Lower leg skin (tissue), 4 donors: Measurements from ENCODE around the gene CACNG8. TPM values are rescaled to one million over a fixed set of nuclear protein-coding genes. Genes with fewer than 3 reads are reported as not detected.

Experiments
- DNase-seq, 2 donors: peaks; one replicate each; pipeline ENCODE4 v3.0.0-alpha.2; 2019; ENCODE audit warnings: low spot score in 2 of 2
- H3K4me3 ChIP-seq: fragments of 200-600 bp; sonication (generic); 2 replicates; pipeline ENCODE4 v1.5.1; 2017; ENCODE audit warnings: mild to moderate bottlenecking, low read depth; ENCODE audit not compliant: poor library complexity, severe bottlenecking
- POLR2A ChIP-seq, 2 donors: fragments of 450-650 bp; IDR thresholded peaks; one replicate each; pipeline ENCODE4 v1.6.1; 2016 to 2017; ENCODE audit warnings: antibody characterized with exemption in 2 of 2, mild to moderate bottlenecking in 1 of 2, moderate library complexity in 1 of 2
- WGBS, 2 donors: methylation state at CpG; one replicate each; pipeline ENCODE4 v1.1.5; 2018; 5-methylcytosine and 5-hydroxymethylcytosine counted together
- intact Hi-C: fragments of 100-400 bp; cut with DNase I; formaldehyde crosslinking; loops from one replicate; pipeline ENCODE4 v1.15.0; 2023; ENCODE audit warnings: low total_unique reads
- total RNA-seq, 4 donors: library from RNA; depleted of rRNA; stranded (reverse); fragments of >200 nt; gene quantifications; one replicate each; pipeline ENCODE4 v1.1.0, GENCODE V29; 2016
- TF ChIP-seq, protein P1 (sequence below), 3 donors: fragments of 450-650 bp; IDR thresholded peaks; one replicate each; pipeline ENCODE4 v1.5.1; 2016; ENCODE audit warnings: antibody characterized with exemption in 3 of 3, mild to moderate bottlenecking in 3 of 3, moderate library complexity in 2 of 3

Gene CACNG8
- total RNA-seq, 4 donors from 2014 or later: 0.05 to 0.08 TPM; not detected in 2

DNA sequence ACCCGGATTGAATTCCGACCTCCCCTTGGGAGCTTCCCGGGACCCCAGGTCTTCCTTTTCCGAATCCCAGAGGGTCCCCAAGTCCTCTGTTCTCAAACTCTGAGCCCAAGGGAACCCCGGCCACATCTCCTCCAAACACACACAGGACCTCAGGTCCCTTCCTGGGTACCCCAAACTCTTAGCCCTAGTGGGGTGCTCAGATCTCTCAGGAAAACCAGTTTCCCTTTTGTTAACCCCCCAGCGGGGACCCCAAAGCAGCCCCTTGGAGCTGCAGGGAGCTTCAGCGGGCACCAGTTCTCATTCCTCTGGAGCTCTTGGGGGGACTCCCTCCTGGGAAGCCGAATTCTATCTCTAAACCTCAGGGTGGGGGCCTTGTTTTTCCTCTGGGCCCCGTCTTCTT, 29.5 kb downstream of the CACNG8 start:
- H3K4me3 ChIP-seq: no peak overlapping the region
- 71 to 73% methylated on average over 9 of the region's 9 CpGs for WGBS, 2 donors
- DNase-seq: no peak
- no peak for TF ChIP-seq POLR2A (IDR thresholded peaks at IDR 0.05)
- TF ChIP-seq, protein P1, sequence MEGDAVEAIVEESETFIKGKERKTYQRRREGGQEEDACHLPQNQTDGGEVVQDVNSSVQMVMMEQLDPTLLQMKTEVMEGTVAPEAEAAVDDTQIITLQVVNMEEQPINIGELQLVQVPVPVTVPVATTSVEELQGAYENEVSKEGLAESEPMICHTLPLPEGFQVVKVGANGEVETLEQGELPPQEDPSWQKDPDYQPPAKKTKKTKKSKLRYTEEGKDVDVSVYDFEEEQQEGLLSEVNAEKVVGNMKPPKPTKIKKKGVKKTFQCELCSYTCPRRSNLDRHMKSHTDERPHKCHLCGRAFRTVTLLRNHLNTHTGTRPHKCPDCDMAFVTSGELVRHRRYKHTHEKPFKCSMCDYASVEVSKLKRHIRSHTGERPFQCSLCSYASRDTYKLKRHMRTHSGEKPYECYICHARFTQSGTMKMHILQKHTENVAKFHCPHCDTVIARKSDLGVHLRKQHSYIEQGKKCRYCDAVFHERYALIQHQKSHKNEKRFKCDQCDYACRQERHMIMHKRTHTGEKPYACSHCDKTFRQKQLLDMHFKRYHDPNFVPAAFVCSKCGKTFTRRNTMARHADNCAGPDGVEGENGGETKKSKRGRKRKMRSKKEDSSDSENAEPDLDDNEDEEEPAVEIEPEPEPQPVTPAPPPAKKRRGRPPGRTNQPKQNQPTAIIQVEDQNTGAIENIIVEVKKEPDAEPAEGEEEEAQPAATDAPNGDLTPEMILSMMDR (IDR thresholded peaks at IDR 0.05): no peak
- intact Hi-C loops: no loop called here

DNA sequence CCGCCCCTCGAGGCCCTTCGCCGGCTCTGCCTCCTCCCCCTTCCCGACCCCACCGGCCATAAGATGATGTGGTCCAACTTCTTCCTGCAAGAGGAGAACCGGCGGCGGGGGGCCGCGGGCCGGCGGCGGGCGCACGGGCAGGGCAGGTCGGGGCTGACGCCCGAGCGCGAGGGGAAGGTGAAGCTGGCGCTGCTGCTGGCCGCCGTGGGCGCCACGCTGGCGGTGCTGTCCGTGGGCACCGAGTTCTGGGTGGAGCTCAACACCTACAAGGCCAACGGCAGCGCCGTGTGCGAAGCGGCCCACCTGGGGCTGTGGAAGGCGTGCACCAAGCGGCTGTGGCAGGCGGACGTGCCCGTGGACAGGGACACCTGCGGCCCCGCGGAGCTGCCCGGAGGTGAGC, 30.1 kb downstream of the CACNG8 start:
- WGBS, 2 donors: 30 to 44% methylated on average over 25 to 39 of the region's 43 CpGs
- H3K4me3 ChIP-seq: no peak overlapping the region
- no peak for DNase-seq
- TF ChIP-seq, protein P1 (IDR thresholded peaks at IDR 0.05): no peak
- intact Hi-C loops: no loop called here

DNA sequence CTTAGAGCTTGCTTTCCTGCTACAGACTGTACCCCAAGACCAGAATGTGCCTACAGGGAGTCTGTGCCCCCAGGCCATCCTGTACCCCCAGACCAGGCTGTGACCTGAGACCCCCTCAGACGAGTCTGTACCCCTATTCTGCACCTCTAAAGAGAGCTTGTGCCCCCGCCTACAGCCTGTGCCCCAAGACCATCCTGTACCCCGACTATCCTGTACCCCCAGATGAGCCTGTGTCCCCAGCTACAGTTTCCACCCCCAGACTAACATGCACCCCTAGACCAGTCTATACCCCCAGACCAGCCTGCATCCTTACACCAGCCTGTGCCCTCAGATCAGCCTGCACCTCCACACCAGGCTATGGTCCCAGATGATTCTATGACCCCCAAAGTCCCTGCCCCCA, 30.7 kb downstream of the CACNG8 start:
- no peak for TF ChIP-seq POLR2A (IDR thresholded peaks at IDR 0.05)
- TF ChIP-seq, protein P1 (IDR thresholded peaks at IDR 0.05): no peak
- H3K4me3 ChIP-seq: no peak overlapping the region
- DNase-seq: no peak
- WGBS, 2 donors: 60 to 67% methylated on average over 3 of the region's 3 CpGs
- intact Hi-C loops: no loop called here

DNA sequence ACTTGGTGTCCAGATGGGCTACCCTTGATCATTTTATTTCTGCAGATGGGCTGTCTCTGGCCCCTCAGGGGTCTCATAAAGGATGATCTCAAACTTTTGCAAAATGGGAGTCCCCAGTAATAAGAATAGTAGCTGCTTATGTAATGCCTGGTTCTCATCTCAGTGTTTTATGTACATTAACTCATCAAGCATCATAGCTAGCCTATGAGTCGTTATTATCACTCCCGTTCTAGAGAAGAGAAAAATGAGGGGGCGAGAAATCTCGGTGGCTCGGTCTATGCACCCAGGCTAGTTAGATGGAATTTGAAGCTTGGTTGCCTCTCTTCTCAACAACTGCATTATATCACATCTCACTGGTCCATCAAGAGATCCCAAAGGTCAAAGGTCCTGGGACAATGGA, 32.1 kb downstream of the CACNG8 start:
- intact Hi-C loops: no loop called here

DNA sequence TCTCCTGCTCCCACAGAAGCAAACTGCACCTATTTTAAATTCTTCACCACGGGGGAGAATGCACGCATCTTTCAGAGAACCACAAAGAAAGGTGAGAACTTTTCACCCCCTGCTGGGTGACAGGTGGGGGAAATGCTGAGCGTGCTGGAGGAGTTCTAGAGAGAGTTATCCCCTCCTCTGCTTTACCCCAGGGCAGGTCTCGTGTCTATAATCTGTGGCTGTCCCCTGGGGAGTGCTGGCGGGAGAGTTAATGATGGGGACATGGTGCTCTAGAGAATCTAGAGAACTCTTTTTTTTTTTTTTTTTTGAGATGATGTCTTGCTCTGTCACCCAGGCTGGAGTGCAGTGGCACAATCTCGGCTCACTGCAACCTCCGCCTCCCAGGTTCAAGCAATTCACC, 35.5 kb downstream of the CACNG8 start:
- WGBS, 2 donors: 52 to 56% methylated on average over 7 of the region's 7 CpGs
- intact Hi-C loops: no loop called here

More for the DNA sequence above, 32.1 kb downstream of the CACNG8 start:
- no peak for DNase-seq
- WGBS, 2 donors: 81 to 85% methylated on average over 5 of the region's 5 CpGs
- no peak for TF ChIP-seq POLR2A (IDR thresholded peaks at IDR 0.05)
- TF ChIP-seq, protein P1 (IDR thresholded peaks at IDR 0.05): no peak
- H3K4me3 ChIP-seq: no peak overlapping the region

DNA sequence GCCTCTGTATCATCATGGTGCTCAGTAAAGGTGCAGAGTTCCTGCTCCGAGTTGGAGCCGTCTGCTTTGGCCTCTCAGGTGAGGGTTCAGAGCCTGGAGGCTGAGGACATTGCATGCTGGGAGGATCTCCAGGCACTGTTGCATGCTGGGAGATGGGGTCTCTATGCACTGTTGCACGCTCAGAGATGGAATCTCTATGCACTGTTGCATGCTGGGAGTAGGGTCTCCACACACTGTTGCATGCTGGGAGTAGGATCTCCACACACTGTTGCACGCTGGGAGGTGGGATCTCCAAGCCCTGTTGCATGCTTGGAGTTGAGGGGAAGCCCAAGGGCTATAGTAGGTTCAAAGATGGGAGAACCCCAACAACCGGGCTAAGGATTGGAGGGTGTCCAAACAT, 37.0 kb downstream of the CACNG8 start:
- intact Hi-C loops: no loop called here

More for the DNA sequence above, 35.5 kb downstream of the CACNG8 start:
- no peak for DNase-seq
- no peak overlapping the region for H3K4me3 ChIP-seq
- TF ChIP-seq, protein P1 (IDR thresholded peaks at IDR 0.05): no peak

More for the DNA sequence above, 37.0 kb downstream of the CACNG8 start:
- WGBS, 2 donors: 62 to 68% methylated on average over 3 to 5 of the region's 5 CpGs
- H3K4me3 ChIP-seq: no peak overlapping the region
- DNase-seq: no peak
- TF ChIP-seq, protein P1 (IDR thresholded peaks at IDR 0.05): no peak
- TF ChIP-seq POLR2A (IDR thresholded peaks at IDR 0.05): no peak
